Kidney (tissue), 14 donors: ENCODE data around the gene TSPAN32. TPM values are rescaled to one million over a fixed set of nuclear protein-coding genes. Genes with fewer than 3 reads are reported as not detected.
A peak's percentile ranks its signal among the peaks of the same experiment; 100 is the strongest.

ENCODE experiments used
- DNase-seq, 5 donors: peaks; one replicate each; pipeline ENCODE4 v3.0.0-alpha.2; 2013 to 2020
- FAIRE-seq: peaks from 2 replicates; lab custom pipeline; 2012; peaks lifted over from hg19 to GRCh38; lab: Jason Lieb, UNC
- H3K27ac ChIP-seq, 2 donors: one replicate each; pipeline ENCODE4 v1.7.0; 2013; ENCODE audit warnings: low read depth in 2 of 2, low read length in 2 of 2, inconsistent platforms in 1 of 2
- H3K27me3 ChIP-seq: one replicate; pipeline ENCODE4 v1.7.1; 2013; ENCODE audit warnings: low read length, inconsistent platforms; ENCODE audit not compliant: control insufficient read depth, insufficient read depth
- H3K36me3 ChIP-seq, 3 donors: one replicate each; pipeline versions ENCODE4 v1.7.0 to v1.7.1; 2013; ENCODE audit warnings: low read length in 3 of 3, control low read depth in 1 of 3, inconsistent platforms in 1 of 3; ENCODE audit not compliant: insufficient read depth in 3 of 3, control insufficient read depth in 2 of 3
- H3K4me1 ChIP-seq, 3 donors: one replicate each; pipeline versions ENCODE4 v1.7.0 to v1.7.1; 2013; ENCODE audit warnings: low read length in 3 of 3, inconsistent platforms in 1 of 3, low read depth in 1 of 3; ENCODE audit not compliant: control insufficient read depth in 2 of 3, insufficient read depth in 2 of 3
- H3K4me3 ChIP-seq, 3 donors: one replicate each; pipeline versions ENCODE4 v1.7.0 to v1.8.1; 2013; ENCODE audit warnings: low read length in 3 of 3, control low read depth in 1 of 3, inconsistent platforms in 1 of 3
- H3K9ac ChIP-seq, 3 donors: one replicate each; pipeline versions ENCODE4 v1.7.0 to v1.7.1; 2013; ENCODE audit warnings: low read length in 3 of 3, control low read depth in 1 of 3, inconsistent platforms in 1 of 3
- H3K9me3 ChIP-seq, 3 donors: one replicate each; pipeline versions ENCODE4 v1.7.0 to v1.7.1; 2013; ENCODE audit warnings: low read length in 3 of 3, control low read depth in 1 of 3, inconsistent platforms in 1 of 3; ENCODE audit not compliant: control insufficient read depth in 2 of 3, insufficient read depth in 1 of 3
- intact Hi-C: fragments of 100-400 bp; cut with DNase I; formaldehyde crosslinking; loops from one replicate; pipeline ENCODE4 v1.11.1; 2022
- polyA plus RNA-seq: library from polyadenylated mRNA; stranded (reverse); fragments of 350-450 nt; fragmentation: Illumina TruSeq; extraction: RNeasy Lipid Tissue Mini Kit (QIAGEN cat#74804); gene quantifications from one replicate; pipeline ENCODE4 v1.2.3, GENCODE V29; 2014; ENCODE audit warnings: low read depth, low replicate concordance; ENCODE audit not compliant: insufficient read depth
- total RNA-seq: library from RNA; stranded (reverse); fragmentation: NEBNext Ultra II Directional; extraction: Animal tissue kit (Norgen Biotek cat#: 25700); gene quantifications from one replicate; pipeline ENCODE4 v1.2.1, GENCODE V29; 2021
- TF ChIP-seq, protein P1 (sequence below): IDR thresholded peaks from 3 replicates; pipeline ENCODE4 v1.5.1; 2012; ENCODE audit warnings: mild to moderate bottlenecking, moderate library complexity, borderline replicate concordance; ENCODE audit not compliant: insufficient read depth; ENCODE audit errors: extremely low read depth
- donor health status: control.
- donor health status: control.
- donor health status: control.
- donor health status: control.
- donor health status: control.
- donor health status: DM: yes; HTN: yes; CAD: no.
- donor health status: Normal renal cell carcinoma (clear cell type).

The TSPAN32 gene
- total and polyA plus RNA-seq, 2 donors from 2014 or later = 0.75 to 6.1 TPM

DNA sequence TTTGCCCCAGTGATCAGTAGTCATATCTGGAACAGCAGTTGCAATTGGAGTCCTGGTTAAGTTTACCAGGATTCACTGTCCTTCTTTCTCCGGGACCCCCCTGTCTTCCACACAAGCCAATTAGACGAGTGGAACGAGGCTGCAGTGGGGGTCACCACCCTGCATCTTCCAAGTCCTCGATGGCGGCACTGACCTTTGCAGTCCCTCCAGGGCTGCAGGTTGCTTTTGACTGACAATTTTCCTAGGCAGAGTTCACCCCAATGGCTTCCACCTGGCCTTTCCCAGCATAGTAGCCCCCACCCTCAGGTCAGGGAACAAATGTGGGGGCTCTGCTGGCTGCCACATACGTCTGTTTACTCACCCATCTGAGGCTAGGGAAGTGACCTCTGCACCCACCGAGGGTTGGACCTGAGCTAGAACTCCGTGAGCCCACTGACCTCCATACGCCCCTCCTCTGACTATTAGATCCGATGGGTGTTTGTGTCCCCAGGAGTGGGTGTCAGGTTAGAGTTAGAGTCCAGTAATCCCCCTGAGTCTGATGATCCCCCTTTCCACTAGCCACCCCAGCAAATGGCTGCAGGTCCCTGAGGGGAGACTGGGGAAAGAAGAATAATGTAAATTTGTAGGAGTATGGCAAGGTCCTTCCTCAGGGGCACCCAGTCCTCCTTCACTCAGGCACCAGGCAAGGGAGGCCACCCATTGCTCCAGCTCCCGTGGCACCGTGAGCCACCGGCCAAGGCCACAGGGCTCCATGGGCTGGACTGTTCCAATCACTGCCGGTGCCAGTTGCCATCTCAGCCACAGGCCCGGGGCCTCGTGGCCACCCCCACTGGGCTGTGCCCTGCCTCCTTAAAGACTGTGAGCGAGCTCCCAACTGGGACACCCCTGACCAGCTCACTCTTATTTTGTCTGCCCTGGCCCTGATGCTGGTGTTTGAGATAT is 5.6 kb upstream of the TSPAN32 start:
- Histone ChIP-seq H3K4me3 (no peak overlapping the region), H3K27me3 (no peaks in the 10 kb centered on the region), H3K9me3 (no peaks in the 10 kb centered on the region), H3K27ac (no peak overlapping the region), H3K4me1 (no peaks in the 10 kb centered on the region), H3K36me3 (no peaks in the 10 kb centered on the region), H3K9ac (no peak overlapping the region)
- TF ChIP-seq, protein P1, sequence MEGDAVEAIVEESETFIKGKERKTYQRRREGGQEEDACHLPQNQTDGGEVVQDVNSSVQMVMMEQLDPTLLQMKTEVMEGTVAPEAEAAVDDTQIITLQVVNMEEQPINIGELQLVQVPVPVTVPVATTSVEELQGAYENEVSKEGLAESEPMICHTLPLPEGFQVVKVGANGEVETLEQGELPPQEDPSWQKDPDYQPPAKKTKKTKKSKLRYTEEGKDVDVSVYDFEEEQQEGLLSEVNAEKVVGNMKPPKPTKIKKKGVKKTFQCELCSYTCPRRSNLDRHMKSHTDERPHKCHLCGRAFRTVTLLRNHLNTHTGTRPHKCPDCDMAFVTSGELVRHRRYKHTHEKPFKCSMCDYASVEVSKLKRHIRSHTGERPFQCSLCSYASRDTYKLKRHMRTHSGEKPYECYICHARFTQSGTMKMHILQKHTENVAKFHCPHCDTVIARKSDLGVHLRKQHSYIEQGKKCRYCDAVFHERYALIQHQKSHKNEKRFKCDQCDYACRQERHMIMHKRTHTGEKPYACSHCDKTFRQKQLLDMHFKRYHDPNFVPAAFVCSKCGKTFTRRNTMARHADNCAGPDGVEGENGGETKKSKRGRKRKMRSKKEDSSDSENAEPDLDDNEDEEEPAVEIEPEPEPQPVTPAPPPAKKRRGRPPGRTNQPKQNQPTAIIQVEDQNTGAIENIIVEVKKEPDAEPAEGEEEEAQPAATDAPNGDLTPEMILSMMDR = no peak
- FAIRE-seq (no peak), DNase-seq (peak in 2 of 5 donors; percentile 33 to 56)
- intact Hi-C loops = no loop called here

DNA sequence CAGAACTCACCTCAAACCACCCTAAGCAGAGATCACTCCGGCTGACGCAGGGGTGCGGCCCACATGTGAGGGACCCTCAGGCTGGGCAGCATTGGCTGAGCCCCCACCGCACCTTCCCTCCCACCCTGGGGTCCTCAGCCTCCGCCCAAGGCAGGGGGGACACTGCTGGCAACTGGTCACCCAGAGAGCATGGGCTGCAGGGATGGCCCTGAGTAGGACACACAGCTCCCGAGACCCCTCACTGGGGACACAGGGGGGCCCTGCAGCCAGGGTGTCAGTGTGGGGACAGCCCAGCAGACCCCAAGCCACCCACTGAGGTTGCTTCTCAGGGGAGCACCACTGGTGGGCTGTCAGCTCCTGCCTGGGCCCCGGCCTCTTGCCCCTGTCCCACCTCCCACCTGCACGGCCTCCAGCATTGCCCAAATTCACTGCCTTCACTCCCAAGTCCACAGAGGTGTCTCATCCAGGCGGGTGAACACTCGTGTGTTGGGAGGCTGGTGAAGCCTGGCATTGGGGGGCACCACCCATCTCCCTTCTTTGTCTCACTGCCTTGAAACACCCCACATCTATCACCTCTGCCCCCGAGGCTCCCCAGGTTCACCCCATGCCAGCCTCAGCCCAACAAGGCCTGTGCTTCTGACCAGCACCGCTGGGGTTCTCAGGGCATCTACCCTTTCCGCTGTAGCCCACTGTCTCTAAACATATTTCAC is 4.7 kb upstream of the TSPAN32 start:
- Histone ChIP-seq H3K4me3 (no peak overlapping the region), H3K27ac (no peak overlapping the region), H3K9ac (no peak overlapping the region), H3K9me3 (no peaks in the 10 kb centered on the region), H3K27me3 (no peaks in the 10 kb centered on the region), H3K4me1 (no peaks in the 10 kb centered on the region), H3K36me3 (no peaks in the 10 kb centered on the region)
- TF ChIP-seq, protein P1 = no peak
- no peak for FAIRE-seq
- DNase-seq = peak in 2 of 5 donors; percentile 7 to 72
- intact Hi-C loops = no loop called here

DNA sequence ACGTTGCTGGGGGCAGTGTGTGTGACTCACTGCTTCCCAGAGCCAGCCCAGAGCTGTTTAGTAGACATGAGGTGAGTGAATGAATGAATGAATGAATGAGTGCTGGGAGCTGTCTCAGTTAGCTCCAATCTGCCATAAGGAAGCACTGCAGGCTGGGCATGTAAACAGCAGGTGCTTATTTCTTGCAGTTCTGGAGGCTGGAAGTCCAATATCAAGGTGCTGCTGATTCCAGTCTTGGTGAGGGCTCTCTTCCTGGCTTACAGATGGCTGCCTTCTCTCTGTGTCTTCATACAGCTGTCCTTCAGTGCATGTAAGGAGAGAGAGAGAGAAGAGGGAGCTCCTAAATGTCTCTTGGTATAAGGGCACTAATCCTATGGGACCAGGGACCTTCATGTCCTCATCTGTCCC is 4.2 kb upstream of the TSPAN32 start:
- no peaks in the 10 kb centered on the region for H3K27me3 ChIP-seq
- TF ChIP-seq, protein P1 = no peak
- no peaks in the 10 kb centered on the region for H3K4me1 ChIP-seq
- H3K4me3 ChIP-seq = no peak overlapping the region
- H3K36me3 ChIP-seq = no peaks in the 10 kb centered on the region
- intact Hi-C loops = no loop called here
- no peak overlapping the region for H3K27ac ChIP-seq
- H3K9me3 ChIP-seq = no peaks in the 10 kb centered on the region
- H3K9ac ChIP-seq = no peak overlapping the region
- FAIRE-seq = no peak
- DNase-seq = no peak
